WTC11 (cell line): ENCODE data around the gene COL25A1. TPM values are rescaled to one million over a fixed set of nuclear protein-coding genes. Genes with fewer than 3 reads are reported as not detected.
A peak's percentile ranks its signal among the peaks of the same experiment; 100 is the strongest.

Source experiments
- ATAC-seq: fragments of 200-7000 bp; cut with Tn5 transposase; 2 replicates; pipeline ENCODE4 v1.10.0; 2021; ENCODE audit warnings: mild to moderate bottlenecking, moderate library complexity
- CTCF ChIA-PET: fragments of 300-600 bp; sonication (Branson Sonifier 250); formaldehyde crosslinking; loops from one replicate; lab custom pipeline; 2021; ENCODE audit warnings: antibody characterized with exemption; lab: Charles Lee
- POLR2A ChIA-PET: fragments of 350-600 bp; sonication (Branson Sonifier 250); formaldehyde crosslinking; loops from one replicate; lab custom pipeline; 2021; ENCODE audit warnings: antibody characterized with exemption; lab: Charles Lee
- DNase-seq: peaks from one replicate; pipeline ENCODE4 v3.0.0; 2021; ENCODE audit warnings: low spot score
- H3K27ac Mint-ChIP-seq: 2 replicates; pipeline ENCODE4 v1.8.0; 2021; ENCODE audit warnings: mixed read lengths
- H3K27me3 Mint-ChIP-seq: 2 replicates; pipeline ENCODE4 v1.8.0; 2021; ENCODE audit warnings: low read depth, mild to moderate bottlenecking, moderate library complexity, mixed read lengths
- H3K36me3 Mint-ChIP-seq: 2 replicates; pipeline ENCODE4 v1.8.0; 2021; ENCODE audit warnings: mixed read lengths
- H3K4me1 Mint-ChIP-seq: 2 replicates; pipeline ENCODE4 v1.8.0; 2022; ENCODE audit warnings: mixed read lengths
- H3K4me3 Mint-ChIP-seq: 2 replicates; pipeline ENCODE4 v1.8.0; 2021; ENCODE audit warnings: mild to moderate bottlenecking, moderate library complexity, mixed read lengths
- H3K9me3 Mint-ChIP-seq: 2 replicates; pipeline ENCODE4 v1.8.0; 2021; ENCODE audit warnings: mixed read lengths
- CBFB ChIP-seq: sonication (generic); formaldehyde crosslinking; IDR thresholded peaks from 2 replicates; pipeline ENCODE4 v1.8.1; 2022; ENCODE audit warnings: mild to moderate bottlenecking, low read depth, missing genetic modification reagents
- FOXK1 ChIP-seq: sonication (generic); formaldehyde crosslinking; IDR thresholded peaks from 2 replicates; pipeline ENCODE4 v1.8.0; 2022; ENCODE audit warnings: mild to moderate bottlenecking, moderate library complexity, missing genetic modification reagents
- GTF2I ChIP-seq: fragments of 250-450 bp; sonication (Bioruptor Pico); conservative IDR thresholded peaks from 2 replicates; pipeline ENCODE4 v1.4.0; 2021; ENCODE audit warnings: mild to moderate bottlenecking
- HMGA2 ChIP-seq: fragments of 250-450 bp; sonication (Bioruptor Pico); IDR thresholded peaks from 2 replicates; pipeline ENCODE4 v1.4.0; 2021; ENCODE audit warnings: mild to moderate bottlenecking, moderate library complexity
- MYBL2 ChIP-seq: sonication (generic); formaldehyde crosslinking; IDR thresholded peaks from 2 replicates; pipeline ENCODE4 v1.8.1; 2023; ENCODE audit warnings: mild to moderate bottlenecking, moderate library complexity, missing genetic modification reagents
- NFATC4 ChIP-seq: fragments of 250-450 bp; sonication (Bioruptor Pico); IDR thresholded peaks from 2 replicates; pipeline ENCODE4 v1.9.0; 2021; ENCODE audit warnings: mild to moderate bottlenecking
- NR3C1 ChIP-seq: sonication (generic); formaldehyde crosslinking; conservative IDR thresholded peaks from 2 replicates; pipeline ENCODE4 v1.8.1; 2023; ENCODE audit warnings: low read depth, mild to moderate bottlenecking, missing genetic modification reagents
- SMAD3 ChIP-seq: sonication (generic); formaldehyde crosslinking; IDR thresholded peaks from 2 replicates; pipeline ENCODE4 v1.8.0; 2022; ENCODE audit warnings: missing genetic modification reagents, mild to moderate bottlenecking, borderline replicate concordance
- ZNF317 ChIP-seq: sonication (generic); formaldehyde crosslinking; IDR thresholded peaks from 2 replicates; pipeline ENCODE4 v1.8.1; 2023; ENCODE audit warnings: low read depth, mild to moderate bottlenecking, moderate library complexity, missing genetic modification reagents, borderline replicate concordance
- total RNA-seq: library from RNA; stranded (reverse); gene quantifications from 3 replicates; pipeline ENCODE4 v1.2.3, GENCODE V29; 2021
- TF ChIP-seq, protein P1 (sequence below): sonication (generic); formaldehyde crosslinking; IDR thresholded peaks from 2 replicates; pipeline ENCODE4 v1.8.1; 2023; ENCODE audit warnings: mild to moderate bottlenecking, missing genetic modification reagents, moderate library complexity
- TF ChIP-seq, protein P2 (sequence below): fragments of 250-450 bp; sonication (Bioruptor Pico); IDR thresholded peaks from 2 replicates; pipeline ENCODE4 v1.8.0; 2021; ENCODE audit warnings: mild to moderate bottlenecking
- TF ChIP-seq, protein P3 (sequence below): sonication (generic); formaldehyde crosslinking; IDR thresholded peaks from 2 replicates; pipeline ENCODE4 v1.8.1; 2023; ENCODE audit warnings: mild to moderate bottlenecking, moderate library complexity, missing genetic modification reagents
- TF ChIP-seq, protein P4 (sequence below): sonication (generic); formaldehyde crosslinking; IDR thresholded peaks from 2 replicates; pipeline ENCODE4 v1.8.1; 2022; ENCODE audit warnings: mild to moderate bottlenecking, moderate library complexity, missing genetic modification reagents
- TF ChIP-seq, protein P5 (sequence below): sonication (generic); formaldehyde crosslinking; conservative IDR thresholded peaks from 2 replicates; pipeline ENCODE4 v1.8.1; 2023; ENCODE audit warnings: mild to moderate bottlenecking, low read depth, missing genetic modification reagents, moderate library complexity
- TF ChIP-seq, protein P6 (sequence below): fragments of 250-450 bp; sonication (Bioruptor Pico); IDR thresholded peaks from 2 replicates; pipeline ENCODE4 v2.1.2; 2022; ENCODE audit warnings: mild to moderate bottlenecking, moderate library complexity
- TF ChIP-seq, protein P7 (sequence below): fragments of 250-450 bp; sonication (Bioruptor Pico); IDR thresholded peaks from 2 replicates; pipeline ENCODE4 v1.9.0; 2021; ENCODE audit warnings: mild to moderate bottlenecking

COL25A1 gene
- total RNA-seq, 1 experiment from 2014 or later = 6.6 TPM

DNA sequence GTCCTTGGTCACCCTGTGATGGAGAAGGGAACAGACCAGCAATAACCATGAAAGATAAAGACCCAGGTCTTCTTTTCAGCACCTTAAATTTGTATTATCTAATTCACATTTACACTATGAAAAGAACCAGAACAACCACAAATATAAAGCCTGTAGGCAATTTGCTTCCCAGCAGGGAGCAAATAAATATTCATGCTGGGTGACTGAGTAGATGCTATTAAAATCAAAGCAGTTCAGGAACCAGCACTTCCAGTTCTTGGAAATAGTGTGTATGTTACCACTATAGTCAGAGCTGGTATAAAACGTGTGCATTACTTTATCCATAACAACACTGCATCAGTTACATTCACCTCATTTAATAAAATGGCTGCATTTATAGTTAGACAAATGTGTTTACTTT lies 361.8 kb downstream of the COL25A1 start:
- CTCF ChIA-PET = no interaction called here
- Mint-ChIP-seq H3K36me3 (no peaks in the 10 kb centered on the region), H3K9me3 (no peaks in the 10 kb centered on the region), H3K4me3 (no peak overlapping the region), H3K4me1 (peaks cover 12% of the 10 kb centered on the region), H3K27ac (no peak overlapping the region), H3K27me3 (peaks cover 5% of the 10 kb centered on the region)
- no peak for DNase-seq
- no peak for ATAC-seq
- no peak for TF ChIP-seq NR3C1 (CRISPR knock-in tag)
- TF ChIP-seq, protein P1, sequence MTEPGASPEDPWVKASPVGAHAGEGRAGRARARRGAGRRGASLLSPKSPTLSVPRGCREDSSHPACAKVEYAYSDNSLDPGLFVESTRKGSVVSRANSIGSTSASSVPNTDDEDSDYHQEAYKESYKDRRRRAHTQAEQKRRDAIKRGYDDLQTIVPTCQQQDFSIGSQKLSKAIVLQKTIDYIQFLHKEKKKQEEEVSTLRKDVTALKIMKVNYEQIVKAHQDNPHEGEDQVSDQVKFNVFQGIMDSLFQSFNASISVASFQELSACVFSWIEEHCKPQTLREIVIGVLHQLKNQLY (CRISPR knock-in tag) = no peak
- TF ChIP-seq GTF2I (CRISPR knock-in tag) = no peak
- TF ChIP-seq CBFB = no peak
- TF ChIP-seq, protein P2, sequence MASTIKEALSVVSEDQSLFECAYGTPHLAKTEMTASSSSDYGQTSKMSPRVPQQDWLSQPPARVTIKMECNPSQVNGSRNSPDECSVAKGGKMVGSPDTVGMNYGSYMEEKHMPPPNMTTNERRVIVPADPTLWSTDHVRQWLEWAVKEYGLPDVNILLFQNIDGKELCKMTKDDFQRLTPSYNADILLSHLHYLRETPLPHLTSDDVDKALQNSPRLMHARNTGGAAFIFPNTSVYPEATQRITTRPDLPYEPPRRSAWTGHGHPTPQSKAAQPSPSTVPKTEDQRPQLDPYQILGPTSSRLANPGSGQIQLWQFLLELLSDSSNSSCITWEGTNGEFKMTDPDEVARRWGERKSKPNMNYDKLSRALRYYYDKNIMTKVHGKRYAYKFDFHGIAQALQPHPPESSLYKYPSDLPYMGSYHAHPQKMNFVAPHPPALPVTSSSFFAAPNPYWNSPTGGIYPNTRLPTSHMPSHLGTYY (CRISPR knock-in tag) = no peak
- TF ChIP-seq, protein P3, sequence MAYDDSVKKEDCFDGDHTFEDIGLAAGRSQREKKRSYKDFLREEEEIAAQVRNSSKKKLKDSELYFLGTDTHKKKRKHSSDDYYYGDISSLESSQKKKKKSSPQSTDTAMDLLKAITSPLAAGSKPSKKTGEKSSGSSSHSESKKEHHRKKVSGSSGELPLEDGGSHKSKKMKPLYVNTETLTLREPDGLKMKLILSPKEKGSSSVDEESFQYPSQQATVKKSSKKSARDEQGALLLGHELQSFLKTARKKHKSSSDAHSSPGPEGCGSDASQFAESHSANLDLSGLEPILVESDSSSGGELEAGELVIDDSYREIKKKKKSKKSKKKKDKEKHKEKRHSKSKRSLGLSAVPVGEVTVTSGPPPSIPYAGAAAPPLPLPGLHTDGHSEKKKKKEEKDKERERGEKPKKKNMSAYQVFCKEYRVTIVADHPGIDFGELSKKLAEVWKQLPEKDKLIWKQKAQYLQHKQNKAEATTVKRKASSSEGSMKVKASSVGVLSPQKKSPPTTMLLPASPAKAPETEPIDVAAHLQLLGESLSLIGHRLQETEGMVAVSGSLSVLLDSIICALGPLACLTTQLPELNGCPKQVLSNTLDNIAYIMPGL (CRISPR knock-in tag) = no peak
- TF ChIP-seq NFATC4 = no peak
- TF ChIP-seq, protein P4, sequence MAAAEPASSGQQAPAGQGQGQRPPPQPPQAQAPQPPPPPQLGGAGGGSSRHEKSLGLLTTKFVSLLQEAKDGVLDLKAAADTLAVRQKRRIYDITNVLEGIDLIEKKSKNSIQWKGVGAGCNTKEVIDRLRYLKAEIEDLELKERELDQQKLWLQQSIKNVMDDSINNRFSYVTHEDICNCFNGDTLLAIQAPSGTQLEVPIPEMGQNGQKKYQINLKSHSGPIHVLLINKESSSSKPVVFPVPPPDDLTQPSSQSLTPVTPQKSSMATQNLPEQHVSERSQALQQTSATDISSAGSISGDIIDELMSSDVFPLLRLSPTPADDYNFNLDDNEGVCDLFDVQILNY = no peak
- POLR2A ChIA-PET = no interaction called here

DNA sequence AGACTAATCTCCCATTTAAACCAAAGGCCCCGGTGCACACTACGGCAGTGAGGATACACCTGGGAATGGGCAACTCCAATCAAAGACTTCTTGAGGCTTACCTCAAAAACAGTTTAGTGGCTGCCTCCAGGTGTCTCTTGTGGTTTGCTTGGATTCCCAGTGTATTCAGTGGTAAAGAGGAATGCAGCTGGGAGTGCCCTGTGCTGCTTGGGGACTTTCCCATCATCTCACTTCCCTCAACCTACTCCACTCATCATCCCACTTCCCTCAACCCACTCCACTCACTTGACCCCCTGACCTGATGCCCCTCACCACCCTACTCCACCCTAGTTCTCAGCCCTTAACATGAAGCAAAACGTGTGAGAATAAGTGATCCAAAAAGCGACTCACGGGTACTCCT lies 362.3 kb downstream of the COL25A1 start:
- H3K27ac Mint-ChIP-seq = no peak overlapping the region
- no peak for DNase-seq
- CTCF ChIA-PET = no interaction called here
- H3K36me3 Mint-ChIP-seq = no peaks in the 10 kb centered on the region
- peaks cover 12% of the 10 kb centered on the region for H3K4me1 Mint-ChIP-seq
- H3K27me3 Mint-ChIP-seq = peaks cover 5% of the 10 kb centered on the region
- POLR2A ChIA-PET = no interaction called here
- TF ChIP-seq MYBL2 (no peak), FOXK1 (no peak), SMAD3 (CRISPR knock-in tag) (no peak)
- no peak overlapping the region for H3K4me3 Mint-ChIP-seq
- no peaks in the 10 kb centered on the region for H3K9me3 Mint-ChIP-seq
- peak; percentile 83 for ATAC-seq

DNA sequence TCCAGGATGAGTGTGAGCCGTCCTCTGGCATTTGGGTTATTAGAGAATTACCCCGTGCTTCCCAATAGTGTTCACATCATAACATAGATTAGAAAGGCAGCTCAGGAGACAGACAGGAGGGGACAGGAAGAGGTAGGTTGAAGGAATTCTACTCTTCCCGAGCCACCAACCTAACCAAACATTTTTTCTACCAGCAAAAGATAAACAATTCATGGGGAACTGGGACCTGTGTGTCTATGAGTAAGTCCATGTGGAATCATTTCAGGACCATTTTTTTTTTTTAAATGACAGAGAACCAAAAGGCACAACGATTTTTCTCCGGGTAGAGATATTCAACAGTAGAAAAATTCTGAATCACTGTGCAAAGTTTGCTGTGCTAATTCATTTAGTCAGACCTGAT lies 365.4 kb downstream of the COL25A1 start:
- POLR2A ChIA-PET = no interaction called here
- peaks cover 19% of the 10 kb centered on the region for H3K4me1 Mint-ChIP-seq
- DNase-seq (no peak), ATAC-seq (no peak)
- H3K4me3 Mint-ChIP-seq = no peak overlapping the region
- CTCF ChIA-PET = interaction anchor here (0.7 kb wide), 1 partner anchor 362 kb away, joined by 3 read pairs; no protein-coding TSS in a partner anchor
- H3K9me3 Mint-ChIP-seq = peaks cover 7% of the 10 kb centered on the region
- no peak overlapping the region for H3K27ac Mint-ChIP-seq
- peaks cover 4% of the 10 kb centered on the region for H3K27me3 Mint-ChIP-seq
- no peaks in the 10 kb centered on the region for H3K36me3 Mint-ChIP-seq
- TF ChIP-seq, protein P5, sequence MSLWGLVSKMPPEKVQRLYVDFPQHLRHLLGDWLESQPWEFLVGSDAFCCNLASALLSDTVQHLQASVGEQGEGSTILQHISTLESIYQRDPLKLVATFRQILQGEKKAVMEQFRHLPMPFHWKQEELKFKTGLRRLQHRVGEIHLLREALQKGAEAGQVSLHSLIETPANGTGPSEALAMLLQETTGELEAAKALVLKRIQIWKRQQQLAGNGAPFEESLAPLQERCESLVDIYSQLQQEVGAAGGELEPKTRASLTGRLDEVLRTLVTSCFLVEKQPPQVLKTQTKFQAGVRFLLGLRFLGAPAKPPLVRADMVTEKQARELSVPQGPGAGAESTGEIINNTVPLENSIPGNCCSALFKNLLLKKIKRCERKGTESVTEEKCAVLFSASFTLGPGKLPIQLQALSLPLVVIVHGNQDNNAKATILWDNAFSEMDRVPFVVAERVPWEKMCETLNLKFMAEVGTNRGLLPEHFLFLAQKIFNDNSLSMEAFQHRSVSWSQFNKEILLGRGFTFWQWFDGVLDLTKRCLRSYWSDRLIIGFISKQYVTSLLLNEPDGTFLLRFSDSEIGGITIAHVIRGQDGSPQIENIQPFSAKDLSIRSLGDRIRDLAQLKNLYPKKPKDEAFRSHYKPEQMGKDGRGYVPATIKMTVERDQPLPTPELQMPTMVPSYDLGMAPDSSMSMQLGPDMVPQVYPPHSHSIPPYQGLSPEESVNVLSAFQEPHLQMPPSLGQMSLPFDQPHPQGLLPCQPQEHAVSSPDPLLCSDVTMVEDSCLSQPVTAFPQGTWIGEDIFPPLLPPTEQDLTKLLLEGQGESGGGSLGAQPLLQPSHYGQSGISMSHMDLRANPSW (CRISPR knock-in tag) = no peak
- TF ChIP-seq, protein P2 (CRISPR knock-in tag) = no peak
- TF ChIP-seq ZNF317 (CRISPR knock-in tag) = no peak
- no peak for TF ChIP-seq FOXK1
- TF ChIP-seq, protein P6, sequence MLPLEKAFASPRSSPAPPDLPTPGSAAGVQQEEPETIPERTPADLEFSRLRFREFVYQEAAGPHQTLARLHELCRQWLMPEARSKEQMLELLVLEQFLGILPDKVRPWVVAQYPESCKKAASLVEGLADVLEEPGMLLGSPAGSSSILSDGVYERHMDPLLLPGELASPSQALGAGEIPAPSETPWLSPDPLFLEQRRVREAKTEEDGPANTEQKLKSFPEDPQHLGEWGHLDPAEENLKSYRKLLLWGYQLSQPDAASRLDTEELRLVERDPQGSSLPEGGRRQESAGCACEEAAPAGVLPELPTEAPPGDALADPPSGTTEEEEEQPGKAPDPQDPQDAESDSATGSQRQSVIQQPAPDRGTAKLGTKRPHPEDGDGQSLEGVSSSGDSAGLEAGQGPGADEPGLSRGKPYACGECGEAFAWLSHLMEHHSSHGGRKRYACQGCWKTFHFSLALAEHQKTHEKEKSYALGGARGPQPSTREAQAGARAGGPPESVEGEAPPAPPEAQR (CRISPR knock-in tag) = no peak
- TF ChIP-seq, protein P3 (CRISPR knock-in tag) = no peak
- TF ChIP-seq HMGA2 (CRISPR knock-in tag) = no peak
- TF ChIP-seq, protein P7, sequence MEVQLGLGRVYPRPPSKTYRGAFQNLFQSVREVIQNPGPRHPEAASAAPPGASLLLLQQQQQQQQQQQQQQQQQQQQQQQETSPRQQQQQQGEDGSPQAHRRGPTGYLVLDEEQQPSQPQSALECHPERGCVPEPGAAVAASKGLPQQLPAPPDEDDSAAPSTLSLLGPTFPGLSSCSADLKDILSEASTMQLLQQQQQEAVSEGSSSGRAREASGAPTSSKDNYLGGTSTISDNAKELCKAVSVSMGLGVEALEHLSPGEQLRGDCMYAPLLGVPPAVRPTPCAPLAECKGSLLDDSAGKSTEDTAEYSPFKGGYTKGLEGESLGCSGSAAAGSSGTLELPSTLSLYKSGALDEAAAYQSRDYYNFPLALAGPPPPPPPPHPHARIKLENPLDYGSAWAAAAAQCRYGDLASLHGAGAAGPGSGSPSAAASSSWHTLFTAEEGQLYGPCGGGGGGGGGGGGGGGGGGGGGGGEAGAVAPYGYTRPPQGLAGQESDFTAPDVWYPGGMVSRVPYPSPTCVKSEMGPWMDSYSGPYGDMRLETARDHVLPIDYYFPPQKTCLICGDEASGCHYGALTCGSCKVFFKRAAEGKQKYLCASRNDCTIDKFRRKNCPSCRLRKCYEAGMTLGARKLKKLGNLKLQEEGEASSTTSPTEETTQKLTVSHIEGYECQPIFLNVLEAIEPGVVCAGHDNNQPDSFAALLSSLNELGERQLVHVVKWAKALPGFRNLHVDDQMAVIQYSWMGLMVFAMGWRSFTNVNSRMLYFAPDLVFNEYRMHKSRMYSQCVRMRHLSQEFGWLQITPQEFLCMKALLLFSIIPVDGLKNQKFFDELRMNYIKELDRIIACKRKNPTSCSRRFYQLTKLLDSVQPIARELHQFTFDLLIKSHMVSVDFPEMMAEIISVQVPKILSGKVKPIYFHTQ = no peak
